Neural crest cell (in vitro differentiated cells): Measurements from ENCODE around the gene U2AF1. TPM values are rescaled to one million over a fixed set of nuclear protein-coding genes. Genes with fewer than 3 reads are reported as not detected.

ENCODE experiments used
- total RNA-seq: library from RNA; stranded (reverse); gene quantifications from 2 replicates; pipeline ENCODE4 v1.2.1, GENCODE V29; 2021

Gene U2AF1
- total RNA-seq, 1 donor from 2014 or later, result 17.6 TPM

Other genes with a start within 250 kb of the U2AF1 start
- gene WDR4, start 228.0 kb downstream of the U2AF1 start, total RNA-seq, result 36.0 and 38.0 TPM in 2 replicates
- 38.1 and 38.5 TPM in 2 replicates for gene NDUFV3, start 214.3 kb downstream of the U2AF1 start, total RNA-seq
- gene ERVH48-1, start 181.9 kb downstream of the U2AF1 start, total RNA-seq, result not detected in 2 replicates
- 13.6 and 19.3 TPM in 2 replicates for gene PKNOX1, start 133.0 kb downstream of the U2AF1 start, total RNA-seq
- 157 and 165 TPM in 2 replicates for gene CBS, start 31.7 kb downstream of the U2AF1 start, total RNA-seq
- not detected in 2 replicates for gene CRYAA, start 61.4 kb upstream of the U2AF1 start, total RNA-seq